HL-60 (cell line): ENCODE data around the gene USF2.
A peak's percentile ranks its signal among the peaks of the same experiment; 100 is the strongest.

Experiments
- DNase-seq, 2 experiments: peaks; one replicate each; pipeline ENCODE4 v3.0.0-alpha.2; 2010 to 2020; ENCODE audit warnings: low read depth in 1 of 2, low spot score in 1 of 2
- H3K27ac ChIP-seq: fragments of 250-450 bp; sonication (Bioruptor Pico); replicated peaks from 2 replicates; pipeline ENCODE4 v1.5.1; 2020; ENCODE audit warnings: mild to moderate bottlenecking, moderate library complexity
- H3K27me3 ChIP-seq: fragments of 250-450 bp; sonication (Bioruptor Pico); 2 replicates; pipeline ENCODE4 v1.5.1; 2021; ENCODE audit warnings: mild to moderate bottlenecking, moderate library complexity; ENCODE audit not compliant: insufficient read depth, poor library complexity, severe bottlenecking
- H3K4me3 ChIP-seq: replicated peaks from 2 replicates; pipeline ENCODE4 v1.5.1; 2011; ENCODE audit warnings: mild to moderate bottlenecking, control low read depth, low read length; ENCODE audit not compliant: insufficient read depth
- GABPA ChIP-seq: IDR thresholded peaks from 2 replicates; pipeline ENCODE4 v1.6.1; 2012; ENCODE audit warnings: low read depth
- POLR2AphosphoS5 ChIP-seq: IDR thresholded peaks from 2 replicates; pipeline ENCODE4 v1.6.1; 2012; ENCODE audit warnings: low read depth
- REST ChIP-seq: IDR thresholded peaks from 2 replicates; pipeline ENCODE4 v1.6.1; 2012; ENCODE audit warnings: low read depth; ENCODE audit not compliant: insufficient replicate concordance
- SPI1 ChIP-seq: IDR thresholded peaks from 2 replicates; pipeline ENCODE4 v1.6.1; 2012; ENCODE audit warnings: low read depth, mild to moderate bottlenecking, borderline replicate concordance
- TF ChIP-seq, protein P1 (sequence below): IDR thresholded peaks from one replicate; pipeline ENCODE4 v1.5.1; 2011; ENCODE audit warnings: low read length, control low read depth, inconsistent platforms; ENCODE audit not compliant: insufficient read depth

USF2 gene

DNA sequence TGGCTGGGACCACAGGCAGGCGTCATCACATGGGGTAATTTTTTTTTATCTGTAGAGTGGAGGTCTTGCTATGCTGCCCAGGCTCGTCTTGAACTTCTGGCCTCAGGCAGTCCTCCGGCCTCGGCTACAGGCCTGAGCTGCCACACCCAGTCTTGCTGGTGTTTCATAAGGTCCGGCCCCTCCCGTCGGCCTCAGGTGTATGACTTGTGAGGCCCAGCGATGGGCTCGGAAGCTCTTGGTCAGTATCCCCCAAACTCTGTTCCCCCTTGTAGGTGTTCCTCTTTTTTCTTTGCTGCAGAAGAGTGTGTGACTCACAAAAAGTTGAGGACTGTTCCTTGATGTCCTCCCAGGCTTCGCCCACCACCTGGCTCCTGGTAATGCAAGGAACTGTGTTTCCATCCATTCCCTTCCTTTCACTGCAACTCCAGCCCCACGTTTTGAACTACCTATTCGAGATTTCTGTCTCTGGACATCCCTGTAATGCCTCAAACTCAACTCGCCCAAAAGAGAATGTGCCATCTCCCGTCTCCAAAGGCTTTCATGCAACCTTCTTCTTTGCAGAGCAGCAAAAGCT lies 5.0 kb downstream of the USF2 start:
- Histone ChIP-seq H3K27ac (no peak overlapping the region), H3K4me3 (no peak overlapping the region), H3K27me3 (no peaks in the 10 kb centered on the region)
- TF ChIP-seq, protein P1, sequence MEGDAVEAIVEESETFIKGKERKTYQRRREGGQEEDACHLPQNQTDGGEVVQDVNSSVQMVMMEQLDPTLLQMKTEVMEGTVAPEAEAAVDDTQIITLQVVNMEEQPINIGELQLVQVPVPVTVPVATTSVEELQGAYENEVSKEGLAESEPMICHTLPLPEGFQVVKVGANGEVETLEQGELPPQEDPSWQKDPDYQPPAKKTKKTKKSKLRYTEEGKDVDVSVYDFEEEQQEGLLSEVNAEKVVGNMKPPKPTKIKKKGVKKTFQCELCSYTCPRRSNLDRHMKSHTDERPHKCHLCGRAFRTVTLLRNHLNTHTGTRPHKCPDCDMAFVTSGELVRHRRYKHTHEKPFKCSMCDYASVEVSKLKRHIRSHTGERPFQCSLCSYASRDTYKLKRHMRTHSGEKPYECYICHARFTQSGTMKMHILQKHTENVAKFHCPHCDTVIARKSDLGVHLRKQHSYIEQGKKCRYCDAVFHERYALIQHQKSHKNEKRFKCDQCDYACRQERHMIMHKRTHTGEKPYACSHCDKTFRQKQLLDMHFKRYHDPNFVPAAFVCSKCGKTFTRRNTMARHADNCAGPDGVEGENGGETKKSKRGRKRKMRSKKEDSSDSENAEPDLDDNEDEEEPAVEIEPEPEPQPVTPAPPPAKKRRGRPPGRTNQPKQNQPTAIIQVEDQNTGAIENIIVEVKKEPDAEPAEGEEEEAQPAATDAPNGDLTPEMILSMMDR: no peak
- TF ChIP-seq SPI1 (peak; percentile 32; the same call in 1 of the 2 replicates), GABPA (no peak)
- no peak for DNase-seq

DNA sequence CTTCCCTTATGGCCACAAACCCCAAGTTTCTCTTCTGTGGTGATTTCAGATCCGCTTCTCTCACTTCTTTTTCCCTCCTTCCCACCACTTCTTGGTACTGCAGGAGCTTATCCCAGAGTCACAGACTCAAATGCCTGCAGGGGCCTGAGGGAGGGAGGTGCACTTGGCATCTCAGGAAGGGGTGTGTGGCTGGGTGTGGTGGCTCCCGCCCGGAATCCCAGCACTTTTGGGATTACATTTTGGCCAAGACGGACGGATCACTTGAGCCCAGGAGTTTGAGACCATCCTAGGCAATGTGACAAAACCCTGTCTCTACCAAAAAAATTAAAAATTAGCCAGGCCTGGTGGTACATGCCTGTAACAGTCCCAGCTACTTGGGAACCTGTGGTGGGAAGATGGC lies 5.6 kb downstream of the USF2 start:
- no peak for DNase-seq
- H3K27me3 ChIP-seq: no peaks in the 10 kb centered on the region
- no peak overlapping the region for H3K4me3 ChIP-seq
- H3K27ac ChIP-seq: no peak overlapping the region
- TF ChIP-seq REST (no peak), POLR2AphosphoS5 (no peak), SPI1 (no peak), GABPA (no peak)
- TF ChIP-seq, protein P1: no peak

DNA sequence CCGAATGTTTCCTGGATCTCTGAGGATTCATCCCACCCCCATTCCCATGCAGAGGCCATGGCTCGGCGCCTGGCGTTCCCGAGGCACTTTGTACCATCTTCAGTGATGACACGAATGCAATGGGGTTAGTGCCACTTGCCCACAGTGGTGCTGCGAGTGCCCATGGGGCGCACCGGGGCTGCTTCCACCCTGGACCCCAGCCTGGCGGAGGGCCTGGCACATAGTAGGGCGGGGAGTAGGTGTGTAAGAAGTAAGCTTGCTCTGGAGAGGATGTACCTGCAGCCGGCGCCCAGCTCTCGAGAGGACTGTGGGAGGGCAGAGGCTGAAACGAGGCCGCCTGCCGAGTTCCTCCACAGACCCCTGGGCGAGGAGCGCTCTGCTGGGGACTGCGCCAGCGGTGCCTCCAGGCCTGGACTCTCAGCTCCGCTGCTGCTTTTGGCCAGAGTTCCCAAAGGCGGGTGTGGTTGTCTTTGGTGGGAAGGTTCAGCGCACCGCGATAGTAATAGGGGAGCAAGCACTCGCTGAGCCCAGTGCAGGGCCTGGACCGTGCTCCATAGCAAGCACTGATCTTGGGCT lies 8.0 kb downstream of the USF2 start:
- Histone ChIP-seq H3K4me3 (no peak overlapping the region), H3K27me3 (no peaks in the 10 kb centered on the region), H3K27ac (no peak overlapping the region)
- DNase-seq: no peak
- TF ChIP-seq POLR2AphosphoS5: no peak
- TF ChIP-seq SPI1: no peak
- TF ChIP-seq, protein P1: no peak
- TF ChIP-seq GABPA: no peak
- TF ChIP-seq REST: no peak
